ENCODE data around the gene BGLAP.

Gene BGLAP

DNA sequence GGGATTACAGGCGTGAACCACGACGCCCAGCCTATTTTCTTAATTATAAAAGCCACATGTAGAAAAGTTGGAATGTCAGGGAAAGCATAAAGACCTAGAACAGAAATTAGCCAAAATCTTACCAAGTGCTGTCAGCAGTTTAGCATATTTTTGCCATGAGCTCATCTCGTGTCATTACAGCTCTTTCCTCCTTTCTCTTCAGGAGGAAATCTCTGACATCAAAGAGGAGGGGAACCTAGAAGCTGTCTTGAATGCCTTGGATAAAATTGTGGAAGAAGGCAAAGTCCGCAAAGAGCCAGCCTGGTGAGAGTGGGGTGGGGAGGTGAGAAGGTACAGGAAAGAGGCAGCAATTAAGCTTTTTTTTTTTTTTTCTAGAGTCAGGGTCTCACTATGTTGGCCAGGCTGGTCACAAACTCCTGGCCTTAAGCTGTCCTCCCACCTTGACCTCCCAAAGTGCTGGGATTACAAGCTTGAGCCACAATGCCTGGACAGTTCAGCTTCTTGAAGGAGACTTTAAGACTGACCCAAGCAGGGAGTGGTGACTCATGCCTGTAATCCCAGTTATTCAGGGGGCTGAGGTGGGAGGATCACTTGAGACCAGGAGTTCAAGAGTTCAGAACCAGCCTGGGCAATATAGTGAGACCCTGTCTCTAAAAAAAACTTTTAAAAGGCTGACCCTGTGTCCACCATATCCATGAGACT, 8.4 kb upstream of the BGLAP start:
- no peaks in the 10 kb centered on the region for H3K27me3 ChIP-seq (ENCODE audit: low read depth)
- no peak for DNase-seq (ENCODE audit: low spot score in 2 of 2)
- in situ Hi-C loops (cut with MboI; ENCODE audit: low sequenced_read_pairs): no loop called here

DNA sequence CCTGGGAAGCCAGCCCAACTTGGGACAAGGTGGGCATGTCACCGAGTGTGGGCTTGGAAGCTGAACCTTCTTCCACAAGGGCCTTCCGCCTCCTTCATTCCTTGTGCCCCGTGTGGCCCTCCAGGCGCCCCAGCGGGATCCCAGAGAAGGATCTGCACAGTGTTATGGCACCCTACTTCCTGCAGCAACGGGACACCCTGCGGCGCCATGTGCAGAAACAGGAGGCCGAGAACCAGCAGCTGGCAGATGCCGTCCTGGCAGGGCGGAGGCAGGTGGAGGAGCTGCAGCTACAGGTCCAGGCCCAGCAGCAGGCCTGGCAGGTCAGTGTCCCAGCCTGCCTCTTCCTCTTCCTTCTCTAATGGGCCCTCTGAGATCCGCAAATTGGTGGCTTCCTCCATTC, 5.8 kb upstream of the BGLAP start:
- Histone ChIP-seq H3K9me3 (no peaks in the 10 kb centered on the region), H3K36me3 (replicated peaks) (peaks cover 58% of the 10 kb centered on the region), H3K4me1 (no peaks in the 10 kb centered on the region), H3K27me3 (ENCODE audit: low read depth) (no peaks in the 10 kb centered on the region), H3K4me3 (no peak overlapping the region)
- DNase-seq (ENCODE audit: low spot score in 2 of 2): no peak
- in situ Hi-C loops (cut with MboI; ENCODE audit: low sequenced_read_pairs): no loop called here

More for the DNA sequence above, 8.4 kb upstream of the BGLAP start:
- H3K9me3 ChIP-seq: no peaks in the 10 kb centered on the region
- no peaks in the 10 kb centered on the region for H3K4me1 ChIP-seq
- H3K4me3 ChIP-seq: no peak overlapping the region
- peaks cover 50% of the 10 kb centered on the region for H3K36me3 ChIP-seq (replicated peaks)

DNA sequence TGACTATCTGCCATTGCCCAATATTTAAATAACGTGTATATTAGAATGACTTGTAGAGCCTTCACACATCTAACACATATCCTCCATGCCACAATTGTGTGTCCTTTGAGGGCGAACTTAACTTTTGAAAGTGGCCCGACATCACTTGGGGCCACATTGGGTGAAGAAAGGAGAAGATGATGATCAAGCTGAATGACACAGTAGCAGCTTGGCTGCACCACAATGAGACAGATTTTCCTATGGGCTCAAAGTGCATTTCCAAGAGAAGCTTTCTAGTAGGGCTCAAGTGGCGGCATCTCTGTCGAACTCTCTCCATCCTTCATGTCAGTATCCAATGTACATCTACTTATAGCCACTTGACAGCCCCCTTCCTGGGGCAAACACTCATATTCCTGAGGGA, 3.7 kb upstream of the BGLAP start:
- no peaks in the 10 kb centered on the region for H3K9me3 ChIP-seq
- DNase-seq (ENCODE audit: low spot score in 2 of 2): no peak
- H3K27me3 ChIP-seq (ENCODE audit: low read depth): no peaks in the 10 kb centered on the region
- no peak overlapping the region for H3K4me3 ChIP-seq
- in situ Hi-C loops (cut with MboI; ENCODE audit: low sequenced_read_pairs): no loop called here
- H3K4me1 ChIP-seq: no peaks in the 10 kb centered on the region
- peaks cover 57% of the 10 kb centered on the region for H3K36me3 ChIP-seq (replicated peaks)

DNA sequence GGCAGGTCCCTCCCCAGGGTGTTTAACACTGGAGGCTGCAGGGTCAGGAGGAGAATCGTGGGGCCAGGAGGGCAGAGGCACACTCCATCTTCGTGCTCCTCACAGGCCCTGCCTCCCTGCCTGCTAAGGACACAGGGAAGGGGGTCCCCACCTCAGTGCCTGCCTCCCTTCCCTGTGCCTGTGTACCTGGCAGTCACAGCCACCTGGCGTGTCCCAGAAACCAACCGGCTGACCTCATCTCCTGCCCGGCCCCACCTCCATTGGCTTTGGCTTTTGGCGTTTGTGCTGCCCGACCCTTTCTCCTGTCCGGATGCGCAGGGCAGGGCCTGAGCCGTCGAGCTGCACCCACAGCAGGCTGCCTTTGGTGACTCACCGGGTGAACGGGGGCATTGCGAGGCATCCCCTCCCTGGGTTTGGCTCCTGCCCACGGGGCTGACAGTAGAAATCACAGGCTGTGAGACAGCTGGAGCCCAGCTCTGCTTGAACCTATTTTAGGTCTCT, 623 bp upstream of the BGLAP start:
- Histone ChIP-seq H3K27me3 (ENCODE audit: low read depth) (peaks cover 7% of the 10 kb centered on the region; the same call in 1 of the 2 replicates), H3K36me3 (replicated peaks) (peaks cover 33% of the 10 kb centered on the region), H3K9me3 (no peaks in the 10 kb centered on the region), H3K4me3 (no peak overlapping the region), H3K4me1 (no peaks in the 10 kb centered on the region)
- DNase-seq (ENCODE audit: low spot score in 2 of 2): peak in 1 of 2 experiments; percentile 0
- in situ Hi-C loops (cut with MboI; ENCODE audit: low sequenced_read_pairs): no loop called here

DNA sequence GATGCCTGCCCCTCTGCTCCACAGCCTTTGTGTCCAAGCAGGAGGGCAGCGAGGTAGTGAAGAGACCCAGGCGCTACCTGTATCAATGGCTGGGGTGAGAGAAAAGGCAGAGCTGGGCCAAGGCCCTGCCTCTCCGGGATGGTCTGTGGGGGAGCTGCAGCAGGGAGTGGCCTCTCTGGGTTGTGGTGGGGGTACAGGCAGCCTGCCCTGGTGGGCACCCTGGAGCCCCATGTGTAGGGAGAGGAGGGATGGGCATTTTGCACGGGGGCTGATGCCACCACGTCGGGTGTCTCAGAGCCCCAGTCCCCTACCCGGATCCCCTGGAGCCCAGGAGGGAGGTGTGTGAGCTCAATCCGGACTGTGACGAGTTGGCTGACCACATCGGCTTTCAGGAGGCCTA, 754 bp downstream of the BGLAP start:
- Histone ChIP-seq H3K4me1 (no peaks in the 10 kb centered on the region; the same call in 1 of the 2 replicates), H3K9me3 (no peaks in the 10 kb centered on the region), H3K27me3 (ENCODE audit: low read depth) (peaks cover 7% of the 10 kb centered on the region; the same call in 1 of the 2 replicates), H3K4me3 (no peak overlapping the region), H3K36me3 (replicated peaks) (peaks cover 22% of the 10 kb centered on the region)
- peak in 1 of 2 experiments; percentile 2 for DNase-seq (ENCODE audit: low spot score in 2 of 2)
- in situ Hi-C loops (cut with MboI; ENCODE audit: low sequenced_read_pairs): no loop called here

DNA sequence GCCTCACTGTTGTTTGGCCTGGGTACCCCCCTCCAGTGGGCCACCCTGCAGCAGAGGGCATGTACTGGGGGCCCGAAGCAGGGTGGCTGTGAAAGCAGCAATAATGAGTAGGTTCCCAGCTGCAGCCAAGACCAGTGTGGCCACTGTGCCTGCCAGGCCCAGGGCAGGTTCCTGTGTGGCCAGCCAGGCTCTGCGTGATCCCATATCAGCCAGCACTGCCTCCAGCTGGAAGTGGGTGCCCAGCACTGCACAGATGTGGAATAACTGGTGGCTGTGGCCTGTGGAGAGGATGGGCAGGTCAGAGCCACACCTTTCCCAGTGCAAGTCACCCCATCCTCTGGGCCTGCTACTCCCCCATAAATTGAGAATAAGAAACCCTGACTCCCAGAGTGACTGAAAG, 2.1 kb downstream of the BGLAP start:
- Histone ChIP-seq H3K27me3 (ENCODE audit: low read depth) (peaks cover 7% of the 10 kb centered on the region; the same call in 1 of the 2 replicates), H3K9me3 (no peaks in the 10 kb centered on the region), H3K4me3 (no peak overlapping the region), H3K36me3 (replicated peaks) (peaks cover 12% of the 10 kb centered on the region), H3K4me1 (no peaks in the 10 kb centered on the region; the same call in 1 of the 2 replicates)
- in situ Hi-C loops (cut with MboI; ENCODE audit: low sequenced_read_pairs): no loop called here
- DNase-seq (ENCODE audit: low spot score in 2 of 2): no peak

DNA sequence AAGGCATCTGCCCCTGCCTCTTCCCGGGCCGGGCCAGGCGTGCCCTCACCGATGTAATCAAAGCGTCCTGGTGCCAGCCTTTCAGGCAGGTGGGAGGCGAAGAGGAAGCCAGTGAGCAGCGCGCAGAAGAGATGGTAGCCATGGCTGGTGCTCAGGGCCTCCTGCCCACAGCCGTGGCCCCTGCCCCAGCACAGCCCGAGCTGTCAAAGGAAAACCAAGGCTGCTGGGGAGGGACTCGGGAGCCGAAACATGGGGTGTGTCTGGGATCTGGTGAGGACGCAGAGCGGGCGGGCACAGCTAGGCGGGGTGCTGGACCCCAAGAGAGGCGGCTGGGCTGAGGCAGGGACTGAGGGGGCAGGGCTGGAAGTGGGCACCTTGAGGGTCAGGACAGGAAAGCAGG, 2.7 kb downstream of the BGLAP start:
- H3K36me3 ChIP-seq (replicated peaks): peaks cover 10% of the 10 kb centered on the region
- H3K9me3 ChIP-seq: no peaks in the 10 kb centered on the region
- in situ Hi-C loops (cut with MboI; ENCODE audit: low sequenced_read_pairs): no loop called here
- no peak for DNase-seq (ENCODE audit: low spot score in 2 of 2)
- H3K4me3 ChIP-seq: no peak overlapping the region
- no peaks in the 10 kb centered on the region; the same call in 1 of the 2 replicates for H3K4me1 ChIP-seq
- H3K27me3 ChIP-seq (ENCODE audit: low read depth): peaks cover 7% of the 10 kb centered on the region; the same call in 1 of the 2 replicates

DNA sequence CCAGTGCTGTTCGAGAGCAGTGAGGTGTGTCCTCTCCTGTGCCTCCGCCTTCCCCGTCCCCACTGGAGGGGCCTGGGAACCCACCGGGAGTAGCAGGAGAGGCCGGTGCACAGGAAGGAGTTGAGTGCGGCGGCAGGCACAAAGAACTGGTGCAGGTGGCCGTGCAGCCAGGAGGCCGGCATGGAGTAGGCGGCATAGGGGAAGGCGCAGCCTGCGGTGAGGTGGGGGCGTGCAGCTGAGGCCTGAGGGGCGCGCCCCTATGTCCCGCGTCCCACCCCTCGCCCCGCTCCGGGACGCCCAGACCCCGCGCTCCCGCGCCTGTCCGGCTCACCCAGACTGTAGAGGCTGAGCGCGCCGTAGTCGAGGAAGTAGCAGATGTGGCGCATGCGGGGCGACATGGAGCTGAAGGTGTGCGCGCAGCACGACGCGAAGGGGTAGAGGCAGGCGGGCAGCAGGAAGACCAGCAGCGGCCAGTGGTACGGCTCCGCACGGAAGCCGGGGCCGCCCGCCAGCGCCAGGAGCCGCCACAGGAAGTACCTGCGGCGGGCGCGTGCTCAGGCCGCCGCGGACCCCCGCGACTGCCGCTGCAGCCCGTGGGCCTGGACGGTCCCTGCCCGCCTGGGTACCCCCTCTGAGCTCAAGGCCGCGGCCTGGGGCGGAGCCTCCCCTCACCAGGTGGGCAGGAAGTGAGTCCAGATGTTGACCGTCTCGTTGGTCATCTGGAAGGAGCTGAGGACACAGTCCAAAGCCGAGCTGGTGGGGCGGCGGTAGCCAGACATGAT, 3.7 kb downstream of the BGLAP start:
- no peaks in the 10 kb centered on the region for H3K9me3 ChIP-seq
- no peak for DNase-seq (ENCODE audit: low spot score in 2 of 2)
- H3K4me3 ChIP-seq: no peak overlapping the region
- peaks cover 12% of the 10 kb centered on the region for H3K36me3 ChIP-seq (replicated peaks)
- in situ Hi-C loops (cut with MboI; ENCODE audit: low sequenced_read_pairs): no loop called here
- no peaks in the 10 kb centered on the region; the same call in 1 of the 2 replicates for H3K4me1 ChIP-seq
- peaks cover 7% of the 10 kb centered on the region; the same call in 1 of the 2 replicates for H3K27me3 ChIP-seq (ENCODE audit: low read depth)

DNA sequence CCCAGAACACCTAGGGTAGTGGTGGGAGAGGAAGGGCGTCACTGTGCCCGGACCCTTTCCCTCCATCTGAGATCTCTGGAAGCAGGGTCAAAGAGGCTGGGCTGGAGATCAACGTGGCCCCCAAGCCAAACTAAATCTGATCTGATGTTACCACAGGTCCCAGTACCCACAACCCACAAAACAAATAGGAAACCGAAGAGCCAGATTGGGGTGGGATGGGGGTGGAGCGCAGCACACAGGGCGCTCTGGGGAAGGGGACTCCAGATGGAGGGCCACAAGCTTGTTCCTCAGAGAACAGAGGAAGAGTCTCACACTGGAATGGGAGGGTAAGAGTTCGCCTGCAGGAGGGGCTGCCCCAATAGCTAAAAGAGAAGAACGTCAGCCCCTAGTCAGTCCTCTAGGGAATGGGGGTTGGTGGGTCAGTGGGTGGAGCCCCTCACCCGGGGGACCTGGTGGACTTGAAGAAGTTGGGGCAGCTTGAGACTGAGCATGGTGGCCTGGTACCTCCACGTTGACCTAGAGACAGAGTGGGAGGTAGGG, 4.3 kb downstream of the BGLAP start:
- DNase-seq (ENCODE audit: low spot score in 2 of 2): peak in 1 of 2 experiments; percentile 31
- Histone ChIP-seq H3K27me3 (ENCODE audit: low read depth) (peaks cover 7% of the 10 kb centered on the region; the same call in 1 of the 2 replicates), H3K9me3 (no peaks in the 10 kb centered on the region), H3K36me3 (replicated peaks) (peaks cover 18% of the 10 kb centered on the region), H3K4me1 (no peaks in the 10 kb centered on the region; the same call in 1 of the 2 replicates), H3K4me3 (no peak overlapping the region)
- in situ Hi-C loops (cut with MboI; ENCODE audit: low sequenced_read_pairs): no loop called here

DNA sequence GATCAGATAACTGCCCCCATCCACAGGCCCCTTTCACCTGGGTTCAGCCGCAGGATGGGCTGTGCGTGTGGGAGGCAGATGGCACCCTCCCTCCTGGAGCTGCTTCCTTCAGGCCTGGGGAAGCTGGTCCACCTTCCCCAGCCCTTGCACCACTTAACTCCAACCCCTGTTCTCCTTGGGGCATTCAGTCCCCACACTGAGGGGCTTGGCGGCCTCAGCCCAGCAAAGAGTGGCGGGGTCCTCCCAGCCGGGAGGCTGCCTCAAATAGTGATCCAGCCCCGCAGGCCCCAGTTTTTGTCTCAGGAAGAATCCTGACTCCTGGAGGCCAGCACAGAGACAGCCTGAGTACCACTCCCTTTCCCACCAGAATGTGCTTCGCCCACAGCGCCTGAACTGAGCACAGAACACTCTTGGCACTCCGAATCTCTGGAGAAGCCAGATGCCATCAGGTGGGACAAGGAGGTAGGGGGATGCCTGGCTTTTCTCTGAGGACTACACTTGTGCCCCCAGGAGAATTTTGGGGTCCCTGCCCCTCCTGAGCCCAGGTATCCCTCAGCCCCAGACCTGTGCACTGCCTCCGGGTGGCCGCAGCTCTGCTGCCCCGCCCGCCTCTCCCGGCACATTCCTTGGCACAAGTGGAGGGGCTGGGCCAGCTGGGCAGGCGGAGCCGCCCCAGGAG, 4.9 kb downstream of the BGLAP start:
- in situ Hi-C loops (cut with MboI; ENCODE audit: low sequenced_read_pairs): no loop called here
- peak in 1 of 2 experiments; percentile 39 for DNase-seq (ENCODE audit: low spot score in 2 of 2)
- Histone ChIP-seq H3K27me3 (ENCODE audit: low read depth) (peaks cover 7% of the 10 kb centered on the region; the same call in 1 of the 2 replicates), H3K9me3 (no peaks in the 10 kb centered on the region), H3K4me3 (no peak overlapping the region), H3K36me3 (replicated peaks) (peaks cover 24% of the 10 kb centered on the region), H3K4me1 (no peaks in the 10 kb centered on the region; the same call in 1 of the 2 replicates)

DNA sequence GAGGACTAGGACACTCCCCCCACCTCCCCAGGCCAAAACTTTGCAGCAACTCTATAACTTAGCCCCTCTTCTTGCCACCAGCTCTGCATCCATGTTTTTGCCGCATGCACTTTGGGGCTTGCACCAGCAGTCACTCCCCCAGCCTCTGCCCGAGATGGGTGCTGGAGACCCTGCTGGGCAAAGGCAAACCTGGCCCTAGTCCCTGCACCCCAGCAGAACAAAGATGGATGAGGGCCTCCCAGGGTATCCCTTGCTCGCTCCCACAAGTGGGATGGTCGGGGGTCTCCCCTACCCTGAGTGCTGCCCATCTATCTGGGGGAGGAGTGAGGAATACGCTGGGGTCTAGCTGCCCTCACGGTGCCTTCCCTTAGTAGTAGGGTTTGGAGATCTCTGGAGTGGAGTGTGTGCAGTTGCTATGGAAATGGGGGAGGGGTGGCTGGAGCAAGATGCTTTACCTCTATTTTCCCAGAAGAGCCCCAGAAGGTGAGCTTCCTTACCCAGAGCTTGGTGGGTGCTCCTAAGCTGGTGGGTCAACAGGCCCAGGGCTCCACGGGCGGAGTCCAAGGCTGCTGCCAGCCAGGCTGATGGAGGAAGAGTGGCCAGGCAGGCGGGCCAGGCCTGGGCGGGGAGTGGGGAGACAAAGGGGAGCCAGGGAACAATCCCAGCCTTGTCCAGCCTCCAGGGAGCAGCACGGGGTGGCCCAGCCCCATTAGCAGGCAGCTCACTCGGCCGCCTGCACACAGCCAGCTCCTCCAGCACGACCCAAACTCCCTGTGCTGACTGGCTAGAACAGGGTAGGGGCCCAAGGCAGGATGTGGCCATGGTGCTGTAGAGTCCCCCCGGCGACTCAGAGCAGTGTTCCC, 5.7 kb downstream of the BGLAP start, which contains the start of gene PAQR6:
TSS of gene PAQR6 (minus strand) at position 597 of the 863 bp plus-strand sequence. CDS start 1,325 bp downstream, outside the sequence.
- Histone ChIP-seq H3K27me3 (ENCODE audit: low read depth) (peaks cover 7% of the 10 kb centered on the region; the same call in 1 of the 2 replicates), H3K36me3 (replicated peaks) (peaks cover 32% of the 10 kb centered on the region), H3K4me1 (no peaks in the 10 kb centered on the region; the same call in 1 of the 2 replicates), H3K9me3 (no peaks in the 10 kb centered on the region), H3K4me3 (no peak within 1 kb of the TSS)
- in situ Hi-C loops (cut with MboI; ENCODE audit: low sequenced_read_pairs): no loop called here
- DNase-seq (ENCODE audit: low spot score in 2 of 2): no peak

DNA sequence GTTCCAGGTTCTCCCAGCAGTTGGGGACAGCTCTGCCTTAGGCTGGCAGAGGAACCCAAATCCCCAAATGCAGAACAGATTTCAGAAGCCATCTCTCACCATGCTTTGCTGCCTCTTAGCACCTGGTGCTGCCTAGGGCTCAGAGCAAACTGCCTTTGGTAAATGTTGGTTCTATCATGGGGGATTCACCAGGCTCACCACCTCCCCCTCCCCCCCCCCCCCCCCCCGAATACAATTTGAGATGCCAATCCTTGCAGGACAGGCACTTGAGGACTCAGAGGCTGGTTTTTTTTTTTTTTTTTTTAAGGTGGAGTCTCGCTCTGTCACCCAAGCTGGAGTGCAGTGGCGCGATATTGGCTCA, 6.3 kb downstream of the BGLAP start:
- in situ Hi-C loops (cut with MboI; ENCODE audit: low sequenced_read_pairs): no loop called here
- Histone ChIP-seq H3K4me1 (no peaks in the 10 kb centered on the region; the same call in 1 of the 2 replicates), H3K4me3 (no peak overlapping the region), H3K36me3 (replicated peaks) (peaks cover 38% of the 10 kb centered on the region), H3K27me3 (ENCODE audit: low read depth) (peaks cover 7% of the 10 kb centered on the region; the same call in 1 of the 2 replicates), H3K9me3 (no peaks in the 10 kb centered on the region)
- DNase-seq (ENCODE audit: low spot score in 2 of 2): no peak
